ENCODE results near the gene ADAMTS16.

DNA sequence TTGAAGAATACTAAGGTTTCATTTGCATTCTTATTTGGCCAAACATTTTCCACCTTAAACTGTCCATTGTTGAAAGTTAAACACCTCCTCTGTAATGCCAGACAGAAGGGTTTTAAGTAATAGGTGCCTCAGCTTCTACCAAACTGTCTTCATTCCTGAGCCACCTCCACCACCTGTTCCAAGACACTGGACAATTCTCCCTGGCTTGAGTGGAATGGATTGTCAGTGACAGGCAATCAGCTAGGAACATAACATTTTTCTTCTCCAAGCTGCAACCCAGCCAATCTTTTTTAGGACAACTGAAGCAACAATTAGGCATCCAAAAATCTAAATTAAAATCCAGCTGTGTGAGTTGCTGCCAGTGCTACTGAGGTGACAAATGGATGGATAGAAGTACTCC, 208.4 kb downstream of the ADAMTS16 start:
- TF ChIP-seq CTCF (IDR thresholded peaks at IDR 0.05; ENCODE audit: low read length), result no peak
- TF ChIP-seq EZH2 (IDR thresholded peaks at IDR 0.05; ENCODE audit: borderline replicate concordance, low read length), result no peak
